Kidney (tissue), 14 donors: Measurements from ENCODE around the gene LIN28B. TPM values are rescaled to one million over a fixed set of nuclear protein-coding genes. Genes with fewer than 3 reads are reported as not detected.

Source experiments
- DNase-seq, 5 donors: peaks; one replicate each; pipeline ENCODE4 v3.0.0-alpha.2; 2013 to 2020
- FAIRE-seq: peaks from 2 replicates; lab custom pipeline; 2012; peaks lifted over from hg19 to GRCh38; lab: Jason Lieb, UNC
- H3K27ac ChIP-seq, 2 donors: one replicate each; pipeline ENCODE4 v1.7.0; 2013; ENCODE audit warnings: low read depth in 2 of 2, low read length in 2 of 2, inconsistent platforms in 1 of 2
- H3K27me3 ChIP-seq: one replicate; pipeline ENCODE4 v1.7.1; 2013; ENCODE audit warnings: low read length, inconsistent platforms; ENCODE audit not compliant: control insufficient read depth, insufficient read depth
- H3K36me3 ChIP-seq, 3 donors: one replicate each; pipeline versions ENCODE4 v1.7.0 to v1.7.1; 2013; ENCODE audit warnings: low read length in 3 of 3, control low read depth in 1 of 3, inconsistent platforms in 1 of 3; ENCODE audit not compliant: insufficient read depth in 3 of 3, control insufficient read depth in 2 of 3
- H3K4me1 ChIP-seq, 3 donors: one replicate each; pipeline versions ENCODE4 v1.7.0 to v1.7.1; 2013; ENCODE audit warnings: low read length in 3 of 3, inconsistent platforms in 1 of 3, low read depth in 1 of 3; ENCODE audit not compliant: control insufficient read depth in 2 of 3, insufficient read depth in 2 of 3
- H3K4me3 ChIP-seq, 3 donors: one replicate each; pipeline versions ENCODE4 v1.7.0 to v1.8.1; 2013; ENCODE audit warnings: low read length in 3 of 3, control low read depth in 1 of 3, inconsistent platforms in 1 of 3
- H3K9ac ChIP-seq, 3 donors: one replicate each; pipeline versions ENCODE4 v1.7.0 to v1.7.1; 2013; ENCODE audit warnings: low read length in 3 of 3, control low read depth in 1 of 3, inconsistent platforms in 1 of 3
- H3K9me3 ChIP-seq, 3 donors: one replicate each; pipeline versions ENCODE4 v1.7.0 to v1.7.1; 2013; ENCODE audit warnings: low read length in 3 of 3, control low read depth in 1 of 3, inconsistent platforms in 1 of 3; ENCODE audit not compliant: control insufficient read depth in 2 of 3, insufficient read depth in 1 of 3
- CTCF ChIP-seq: IDR thresholded peaks from 3 replicates; pipeline ENCODE4 v1.5.1; 2012; ENCODE audit warnings: mild to moderate bottlenecking, moderate library complexity, borderline replicate concordance; ENCODE audit not compliant: insufficient read depth; ENCODE audit errors: extremely low read depth
- intact Hi-C: fragments of 100-400 bp; cut with DNase I; formaldehyde crosslinking; loops from one replicate; pipeline ENCODE4 v1.11.1; 2022
- polyA plus RNA-seq: library from polyadenylated mRNA; stranded (reverse); fragments of 350-450 nt; fragmentation: Illumina TruSeq; extraction: RNeasy Lipid Tissue Mini Kit (QIAGEN cat#74804); gene quantifications from one replicate; pipeline ENCODE4 v1.2.3, GENCODE V29; 2014; ENCODE audit warnings: low read depth, low replicate concordance; ENCODE audit not compliant: insufficient read depth
- total RNA-seq: library from RNA; stranded (reverse); fragmentation: NEBNext Ultra II Directional; extraction: Animal tissue kit (Norgen Biotek cat#: 25700); gene quantifications from one replicate; pipeline ENCODE4 v1.2.1, GENCODE V29; 2021
- donor health status: control.
- donor health status: control.
- donor health status: control.
- donor health status: control.
- donor health status: control.
- donor health status: DM: yes; HTN: yes; CAD: no.
- donor health status: Normal renal cell carcinoma (clear cell type).

LIN28B gene
- total and polyA plus RNA-seq, 2 donors from 2014 or later, result not detected

DNA sequence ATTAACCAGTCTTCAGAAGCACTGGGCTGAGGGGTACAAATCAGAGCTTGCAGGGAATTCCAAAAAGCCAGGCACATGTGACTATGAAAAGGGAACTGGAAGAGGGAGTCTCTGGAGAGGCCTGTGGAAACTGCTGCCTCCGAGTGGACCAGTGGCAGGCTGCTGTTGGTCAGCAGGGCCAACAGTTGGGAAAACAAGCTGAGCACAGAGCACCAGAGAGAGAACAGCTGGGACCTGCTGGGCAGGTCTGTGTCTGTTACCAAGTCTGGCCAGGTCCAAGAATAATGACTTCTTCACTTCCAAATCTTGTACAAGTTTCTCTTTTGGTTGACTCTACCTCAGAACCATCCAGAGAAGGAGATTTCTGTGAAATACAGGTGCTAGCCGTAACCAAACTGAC is 81.4 kb downstream of the LIN28B start:
- Histone ChIP-seq H3K27me3 (no peaks in the 10 kb centered on the region), H3K36me3 (no peaks in the 10 kb centered on the region), H3K4me3 (no peak overlapping the region), H3K9me3 (no peaks in the 10 kb centered on the region), H3K9ac (no peak overlapping the region), H3K27ac (no peak overlapping the region), H3K4me1 (no peaks in the 10 kb centered on the region)
- TF ChIP-seq CTCF, result no peak
- no peak for DNase-seq
- no peak for FAIRE-seq
- intact Hi-C loops, result no loop called here

GRCh38 chr6:105041880-105042279 is 85.0 kb downstream of the LIN28B start:
- Histone ChIP-seq H3K9me3 (no peaks in the 10 kb centered on the region), H3K4me3 (no peak overlapping the region), H3K9ac (no peak overlapping the region), H3K27me3 (no peaks in the 10 kb centered on the region), H3K27ac (no peak overlapping the region), H3K4me1 (no peaks in the 10 kb centered on the region), H3K36me3 (no peaks in the 10 kb centered on the region)
- DNase-seq (no peak), FAIRE-seq (no peak)
- no peak for TF ChIP-seq CTCF
- intact Hi-C loops, result no loop called here

DNA sequence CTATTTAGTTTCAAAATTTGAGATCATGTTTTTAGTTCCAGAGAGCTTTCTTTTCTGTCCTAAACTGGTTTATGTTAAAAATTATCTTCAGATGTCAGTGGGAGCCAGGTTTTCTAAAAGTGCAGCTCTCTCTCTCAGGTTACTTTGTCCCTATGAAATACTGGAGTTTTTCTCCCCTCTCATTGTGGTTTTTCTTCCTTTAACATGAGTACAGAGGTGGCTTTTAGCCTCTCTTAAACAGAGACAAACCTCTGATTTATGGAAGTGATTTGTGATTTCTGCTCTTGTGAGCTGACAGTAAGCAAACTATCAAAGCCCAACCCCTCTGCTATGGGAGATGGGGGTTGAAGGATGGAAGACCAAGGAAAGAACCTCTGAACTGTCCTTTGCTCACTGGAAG is 85.7 kb downstream of the LIN28B start:
- no peak overlapping the region for H3K4me3 ChIP-seq
- no peak for FAIRE-seq
- H3K9ac ChIP-seq, result no peak overlapping the region
- H3K27ac ChIP-seq, result no peak overlapping the region
- no peaks in the 10 kb centered on the region for H3K9me3 ChIP-seq
- H3K36me3 ChIP-seq, result no peaks in the 10 kb centered on the region
- H3K4me1 ChIP-seq, result no peaks in the 10 kb centered on the region
- intact Hi-C loops, result no loop called here
- no peak for TF ChIP-seq CTCF
- no peaks in the 10 kb centered on the region for H3K27me3 ChIP-seq
- DNase-seq, result peak in 1 of 5 donors; percentile 14

GRCh38 chr6:105043979-105044378 is 87.1 kb downstream of the LIN28B start:
- Histone ChIP-seq H3K4me1 (no peaks in the 10 kb centered on the region), H3K9ac (no peak overlapping the region), H3K27ac (no peak overlapping the region), H3K27me3 (no peaks in the 10 kb centered on the region), H3K9me3 (no peaks in the 10 kb centered on the region), H3K36me3 (no peaks in the 10 kb centered on the region), H3K4me3 (no peak overlapping the region)
- TF ChIP-seq CTCF, result no peak
- intact Hi-C loops, result no loop called here
- peak; percentile 15 for FAIRE-seq
- no peak for DNase-seq
